Activated CD8-positive, alpha-beta memory T cell treated with anti-CD3 and anti-CD28 coated beads, Interleukin-2, amount 50 U/mL, for 24 hours (primary cell): ENCODE results near the gene STPG3.

Source experiments
- DNase-seq: peaks from one replicate; pipeline ENCODE4 v3.0.0-alpha.2; 2020; ENCODE audit errors: extremely low read depth

The STPG3 gene

GRCh38 chr9:137301081-137301947 is 50.2 kb downstream of the STPG3 start:
- no peak for DNase-seq

- peak; percentile 69 for DNase-seq
These were observed 51.0 kb downstream of the STPG3 start, which contains the start of gene NRARP for GRCh38 chr9:137302118-137302448. Gene NRARP, minus strand, starts transcription at chr9:137302271. Its CDS starts 343 bp downstream, at chr9:137301928.

- DNase-seq = no peak
These were observed 51.5 kb downstream of the STPG3 start for GRCh38 chr9:137302449-137303150.
